OCI-LY1 (cell line): ENCODE measurements around the gene BRF1.

Source experiments
- CTCF ChIP-seq: fragments of 200-600 bp; sonication (generic), shearing (Covaris generic); IDR thresholded peaks from 2 replicates; pipeline ENCODE4 v1.5.1; 2017; ENCODE audit warnings: mild to moderate bottlenecking, antibody characterized with exemption, low read length, moderate library complexity, mixed read lengths
- EZH2 ChIP-seq: fragments of 200-600 bp; sonication (generic), shearing (Covaris generic); IDR thresholded peaks from 2 replicates; pipeline ENCODE4 v1.8.0; 2017; ENCODE audit warnings: borderline replicate concordance, mixed run types, mild to moderate bottlenecking, antibody characterized with exemption, low read length, moderate library complexity, mixed read lengths

- TF ChIP-seq CTCF (no peak), EZH2 (no peak)
These were observed 13.7 kb upstream of the BRF1 start, which contains the start of gene PACS2 for GRCh38 chr14:105314287-105315200.
